ENCODE data around the gene PRUNE1. TPM values are rescaled to one million over a fixed set of nuclear protein-coding genes. Genes with fewer than 3 reads are reported as not detected.

The PRUNE1 gene
- total and polyA plus RNA-seq, 2 experiments from 2014 or later = 51.6 to 52.2 TPM

- H3K4me3 ChIP-seq = peak within 1 kb of the TSS; percentile 79
- DNase-seq (ENCODE audit: low read depth in 1 of 2, low spot score in 1 of 2) = peak; percentile 60 to 88
- no peak for TF ChIP-seq CTCF (IDR thresholded peaks at IDR 0.05; ENCODE audit: low read depth, low read length)
- H3K36me3 ChIP-seq = peaks cover 6% of the 10 kb centered on the region
- peak within 1 kb of the TSS; percentile 82 for H3K27ac ChIP-seq
- no peaks in the 10 kb centered on the region for H3K9me3 ChIP-seq (ENCODE audit: low read depth)
- peaks cover 8% of the 10 kb centered on the region for H3K4me1 ChIP-seq (ENCODE audit: low read depth)
- H3K27me3 ChIP-seq = no peaks in the 10 kb centered on the region
These were observed 51.9 kb downstream of the PRUNE1 start, which contains the start of gene MLLT11 for GRCh38 chr1:151060007-151060656. TSS of gene MLLT11 (plus strand) at chr1:151060397. CDS start at chr1:151067225, 6,828 bp downstream.

- no peak for DNase-seq (ENCODE audit: low read depth in 1 of 2, low spot score in 1 of 2)
- peak overlapping the region; percentile 79 for H3K4me3 ChIP-seq
- H3K27ac ChIP-seq = peak overlapping the region; percentile 82
- no peaks in the 10 kb centered on the region for H3K27me3 ChIP-seq
- no peak for TF ChIP-seq CTCF (IDR thresholded peaks at IDR 0.05; ENCODE audit: low read depth, low read length)
- no peaks in the 10 kb centered on the region for H3K36me3 ChIP-seq
- H3K9me3 ChIP-seq (ENCODE audit: low read depth) = no peaks in the 10 kb centered on the region
- H3K4me1 ChIP-seq (ENCODE audit: low read depth) = peaks cover 8% of the 10 kb centered on the region
These were observed 52.6 kb downstream of the PRUNE1 start for GRCh38 chr1:151060657-151061421.

- H3K27ac ChIP-seq = peak overlapping the region; percentile 82
- no peaks in the 10 kb centered on the region for H3K36me3 ChIP-seq
- no peaks in the 10 kb centered on the region for H3K27me3 ChIP-seq
- DNase-seq (ENCODE audit: low read depth in 1 of 2, low spot score in 1 of 2) = no peak
- no peak for TF ChIP-seq CTCF (IDR thresholded peaks at IDR 0.05; ENCODE audit: low read depth, low read length)
- H3K4me1 ChIP-seq (ENCODE audit: low read depth) = peaks cover 8% of the 10 kb centered on the region
- no peaks in the 10 kb centered on the region for H3K9me3 ChIP-seq (ENCODE audit: low read depth)
- peak overlapping the region; percentile 79 for H3K4me3 ChIP-seq
These were observed 53.5 kb downstream of the PRUNE1 start for GRCh38 chr1:151061704-151062103.

- Histone ChIP-seq H3K4me1 (ENCODE audit: low read depth) (peaks cover 6% of the 10 kb centered on the region), H3K36me3 (no peaks in the 10 kb centered on the region), H3K9me3 (ENCODE audit: low read depth) (no peaks in the 10 kb centered on the region), H3K4me3 (no peak overlapping the region), H3K27ac (no peak overlapping the region), H3K27me3 (no peaks in the 10 kb centered on the region)
- no peak for TF ChIP-seq CTCF (IDR thresholded peaks at IDR 0.05; ENCODE audit: low read depth, low read length)
- DNase-seq (ENCODE audit: low read depth in 1 of 2, low spot score in 1 of 2) = peak in 1 of 2 donors; percentile 74
These were observed 54.6 kb downstream of the PRUNE1 start for GRCh38 chr1:151062741-151063371.

GRCh38 chr1:151065089-151065645, 56.9 kb downstream of the PRUNE1 start:
- H3K9me3 ChIP-seq (ENCODE audit: low read depth) = no peaks in the 10 kb centered on the region
- no peak overlapping the region for H3K4me3 ChIP-seq
- no peak for TF ChIP-seq CTCF (IDR thresholded peaks at IDR 0.05; ENCODE audit: low read depth, low read length)
- H3K36me3 ChIP-seq = no peaks in the 10 kb centered on the region
- H3K27me3 ChIP-seq = no peaks in the 10 kb centered on the region
- H3K27ac ChIP-seq = no peak overlapping the region
- H3K4me1 ChIP-seq (ENCODE audit: low read depth) = no peaks in the 10 kb centered on the region
- DNase-seq (ENCODE audit: low read depth in 1 of 2, low spot score in 1 of 2) = no peak

Measured in cardiac muscle cell (in vitro differentiated cells and primary cell).